Measurements from ENCODE around the gene NUDT17.

NUDT17 gene

GRCh38 chr1:145868232-145868631 is 22.8 kb downstream of the NUDT17 start:
- TF ChIP-seq CSRNP3 (CRISPR knock-in tag; IDR thresholded peaks at IDR 0.05) (no peak), RARB (CRISPR knock-in tag; IDR thresholded peaks at IDR 0.05) (no peak)
- no peak for ATAC-seq

GRCh38 chr1:145871994-145872924 is 26.8 kb downstream of the NUDT17 start:
- no peak; the same call in 2 of the 3 replicates for ATAC-seq
- TF ChIP-seq CSDC2 (CRISPR knock-in tag; IDR thresholded peaks at IDR 0.05) (no peak), POU6F1 (CRISPR knock-in tag; IDR thresholded peaks at IDR 0.05; ENCODE audit: borderline replicate concordance, low read depth) (no peak), PATZ1 (CRISPR knock-in tag; IDR thresholded peaks at IDR 0.05; ENCODE audit: borderline replicate concordance) (no peak), TOX (CRISPR knock-in tag; IDR thresholded peaks at IDR 0.05; ENCODE audit: borderline replicate concordance) (no peak), ZNF565 (CRISPR knock-in tag; conservative IDR thresholded peaks at IDR 0.05; ENCODE audit: low read depth) (no peak), SNAI2 (CRISPR knock-in tag; IDR thresholded peaks at IDR 0.05) (no peak), ESRRG (CRISPR knock-in tag; IDR thresholded peaks at IDR 0.05) (no peak)

GRCh38 chr1:145874646-145875045 is 29.2 kb downstream of the NUDT17 start:
- no peak for TF ChIP-seq OSR1 (CRISPR knock-in tag; IDR thresholded peaks at IDR 0.05)
- no peak for TF ChIP-seq CREB5 (CRISPR knock-in tag; IDR thresholded peaks at IDR 0.05; ENCODE audit: low read depth)
- no peak for TF ChIP-seq ZFP3 (CRISPR knock-in tag; IDR thresholded peaks at IDR 0.05)
- TF ChIP-seq ZNF8 (CRISPR knock-in tag; IDR thresholded peaks at IDR 0.05) = no peak
- TF ChIP-seq GLIS3 (CRISPR knock-in tag; IDR thresholded peaks at IDR 0.05) = no peak
- TF ChIP-seq TOX (CRISPR knock-in tag; IDR thresholded peaks at IDR 0.05; ENCODE audit: borderline replicate concordance) = no peak
- no peak for ATAC-seq

- ATAC-seq = peak; percentile 41
- TF ChIP-seq CSDC2 (CRISPR knock-in tag; IDR thresholded peaks at IDR 0.05) (no peak), OSR1 (CRISPR knock-in tag; IDR thresholded peaks at IDR 0.05) (no peak), CSRNP3 (CRISPR knock-in tag; IDR thresholded peaks at IDR 0.05) (no peak), SNAI2 (CRISPR knock-in tag; IDR thresholded peaks at IDR 0.05) (no peak), ISL1 (CRISPR knock-in tag; IDR thresholded peaks at IDR 0.05) (no peak), ARNTL (CRISPR knock-in tag; IDR thresholded peaks at IDR 0.05; ENCODE audit: borderline replicate concordance, low read depth) (no peak), POU6F1 (CRISPR knock-in tag; IDR thresholded peaks at IDR 0.05; ENCODE audit: borderline replicate concordance, low read depth) (no peak), CREB5 (CRISPR knock-in tag; IDR thresholded peaks at IDR 0.05; ENCODE audit: low read depth) (no peak), TCF4 (CRISPR knock-in tag; IDR thresholded peaks at IDR 0.05; ENCODE audit: borderline replicate concordance) (no peak), RARB (CRISPR knock-in tag; IDR thresholded peaks at IDR 0.05) (no peak), ZNF8 (CRISPR knock-in tag; IDR thresholded peaks at IDR 0.05) (no peak), TSHZ2 (CRISPR knock-in tag; IDR thresholded peaks at IDR 0.05) (no peak), ESRRG (CRISPR knock-in tag; IDR thresholded peaks at IDR 0.05) (no peak), GLIS3 (CRISPR knock-in tag; IDR thresholded peaks at IDR 0.05) (no peak), ZNF70 (CRISPR knock-in tag; IDR thresholded peaks at IDR 0.05) (no peak)
Measured at GRCh38 chr1:145877923-145878486, 32.6 kb downstream of the NUDT17 start.

Data from SK-N-SH treated with all-trans-retinoic acid at 6 μM for 48 hours (cell line).